Measurements from ENCODE around the gene LIN52. TPM values are rescaled to one million over a fixed set of nuclear protein-coding genes. Genes with fewer than 3 reads are reported as not detected.

Gene LIN52
- total and polyA plus RNA-seq, 2 donors (not counting 3 experiments of a cell fraction or from before 2014, with no cell fraction given), result 6.6 to 9.7 TPM

GRCh38 chr14:74140374-74140850 lies 55.7 kb downstream of the LIN52 start:
- no peak overlapping the region for H3K4me2 ChIP-seq (ENCODE audit: insufficient read depth, low read length)
- BruUV-seq (replicated peaks), result no TSS peak
- H3K9me3 ChIP-seq (replicated peaks; ENCODE audit: control insufficient read depth, insufficient read depth, low read length), result no peaks in the 10 kb centered on the region
- no peak overlapping the region for H3K4me3 ChIP-seq (replicated peaks in 1 of 3; ENCODE audit: insufficient read depth in 1 of 3, low read depth in 1 of 3, low read length in 3 of 3)
- TF ChIP-seq MAX (IDR thresholded peaks at IDR 0.05; ENCODE audit: insufficient read depth, insufficient read length) (no peak), POLR2A (IDR thresholded peaks at IDR 0.05; ENCODE audit: low read depth, low read length) (no peak), GATA2 (IDR thresholded peaks at IDR 0.05; ENCODE audit: insufficient read depth, insufficient read length, low read depth, low read length) (peak; percentile 31)
- H2AFZ ChIP-seq (ENCODE audit: low read depth, low read length), result no peak overlapping the region
- no peaks in the 10 kb centered on the region for H3K9me1 ChIP-seq (replicated peaks; ENCODE audit: control insufficient read depth, extremely low read depth, insufficient read depth, low read length)
- H3K36me3 ChIP-seq (ENCODE audit: control insufficient read depth in 2 of 2, extremely low read depth in 1 of 2, insufficient read depth in 2 of 2, low read length in 2 of 2), result no peaks in the 10 kb centered on the region
- no peak overlapping the region for H3K27ac ChIP-seq (ENCODE audit: insufficient read depth, low read depth, low read length)
- peaks cover 8% of the 10 kb centered on the region for H3K4me1 ChIP-seq (ENCODE audit: control insufficient read depth, extremely low read depth, insufficient read depth, low read length)
- no peak overlapping the region for H3K9ac ChIP-seq (replicated peaks; ENCODE audit: extremely low read depth, insufficient read depth, low read length)
- FAIRE-seq (no peak), DNase-seq (ENCODE audit: low read depth, low spot score) (peak; percentile 33)
- ChIA-PET POLR2A (no interaction called here), CTCF (interaction anchor here (0.6 to 2.8 kb wide), 7 partner anchors 9 to 112 kb away, joined by 3 to 14 read pairs (median 4); no protein-coding TSS in a partner anchor)
- H4K20me1 ChIP-seq (replicated peaks; ENCODE audit: control insufficient read depth, extremely low read depth, insufficient read depth, low read length), result no peaks in the 10 kb centered on the region
- dilution Hi-C loops (cut with MboI; ENCODE audit: extremely low pct_ligation_motif_present, low sequenced_read_pairs), result no loop called here
- H3K27me3 ChIP-seq (ENCODE audit: control insufficient read depth in 2 of 2, insufficient read depth in 2 of 2, low read length in 2 of 2), result no peaks in the 10 kb centered on the region
- no peaks in the 10 kb centered on the region for H3K79me2 ChIP-seq (ENCODE audit: control insufficient read depth, insufficient read depth, low read length)
- intact Hi-C loops (cut with micrococcal nuclease), result no loop called here

GRCh38 chr14:74141703-74142102 lies 56.9 kb downstream of the LIN52 start:
- intact Hi-C loops (cut with micrococcal nuclease), result no loop called here
- BruUV-seq (replicated peaks), result no TSS peak
- Histone ChIP-seq H3K4me3 (replicated peaks in 1 of 3; ENCODE audit: insufficient read depth in 1 of 3, low read depth in 1 of 3, low read length in 3 of 3) (no peak overlapping the region), H3K27me3 (ENCODE audit: control insufficient read depth in 2 of 2, insufficient read depth in 2 of 2, low read length in 2 of 2) (no peaks in the 10 kb centered on the region), H3K9me1 (replicated peaks; ENCODE audit: control insufficient read depth, extremely low read depth, insufficient read depth, low read length) (no peaks in the 10 kb centered on the region), H3K9ac (replicated peaks; ENCODE audit: extremely low read depth, insufficient read depth, low read length) (no peak overlapping the region), H3K9me3 (replicated peaks; ENCODE audit: control insufficient read depth, insufficient read depth, low read length) (no peaks in the 10 kb centered on the region), H3K4me2 (ENCODE audit: insufficient read depth, low read length) (no peak overlapping the region), H3K79me2 (ENCODE audit: control insufficient read depth, insufficient read depth, low read length) (no peaks in the 10 kb centered on the region), H3K27ac (ENCODE audit: insufficient read depth, low read depth, low read length) (no peak overlapping the region), H3K36me3 (ENCODE audit: control insufficient read depth in 2 of 2, extremely low read depth in 1 of 2, insufficient read depth in 2 of 2, low read length in 2 of 2) (no peaks in the 10 kb centered on the region), H4K20me1 (replicated peaks; ENCODE audit: control insufficient read depth, extremely low read depth, insufficient read depth, low read length) (no peaks in the 10 kb centered on the region), H2AFZ (ENCODE audit: low read depth, low read length) (no peak overlapping the region), H3K4me1 (ENCODE audit: control insufficient read depth, extremely low read depth, insufficient read depth, low read length) (peaks cover 8% of the 10 kb centered on the region)
- no peak for DNase-seq (ENCODE audit: low read depth, low spot score)
- POLR2A ChIA-PET, result no interaction called here
- no peak for FAIRE-seq
- TF ChIP-seq MYC (IDR thresholded peaks at IDR 0.05; ENCODE audit: low read depth, low read length), result no peak
- TF ChIP-seq GATA2 (IDR thresholded peaks at IDR 0.05; ENCODE audit: insufficient read depth, insufficient read length, low read depth, low read length), result no peak
- no peak for TF ChIP-seq POLR2A (IDR thresholded peaks at IDR 0.05; ENCODE audit: low read depth, low read length)
- TF ChIP-seq JUN (IDR thresholded peaks at IDR 0.05; ENCODE audit: borderline replicate concordance, insufficient read depth, insufficient read length, low read depth), result no peak
- no peak for TF ChIP-seq FOS (IDR thresholded peaks at IDR 0.05; ENCODE audit: borderline replicate concordance, insufficient read depth, low read length)
- TF ChIP-seq EZH2 (IDR thresholded peaks at IDR 0.05; ENCODE audit: borderline replicate concordance, low read depth, low read length, severe bottlenecking), result no peak
- dilution Hi-C loops (cut with MboI; ENCODE audit: extremely low pct_ligation_motif_present, low sequenced_read_pairs), result no loop called here
- CTCF ChIA-PET, result no interaction called here

Data from endothelial cell of umbilical vein (primary cell).